Measurements from ENCODE around the gene SCLT1. TPM values are rescaled to one million over a fixed set of nuclear protein-coding genes. Genes with fewer than 3 reads are reported as not detected.

The SCLT1 gene
- total and polyA plus RNA-seq, 2 of the 13 experiments (the other 11 are each of a cell fraction or from before 2014, with no cell fraction given): 1.5 to 8.7 TPM

DNA sequence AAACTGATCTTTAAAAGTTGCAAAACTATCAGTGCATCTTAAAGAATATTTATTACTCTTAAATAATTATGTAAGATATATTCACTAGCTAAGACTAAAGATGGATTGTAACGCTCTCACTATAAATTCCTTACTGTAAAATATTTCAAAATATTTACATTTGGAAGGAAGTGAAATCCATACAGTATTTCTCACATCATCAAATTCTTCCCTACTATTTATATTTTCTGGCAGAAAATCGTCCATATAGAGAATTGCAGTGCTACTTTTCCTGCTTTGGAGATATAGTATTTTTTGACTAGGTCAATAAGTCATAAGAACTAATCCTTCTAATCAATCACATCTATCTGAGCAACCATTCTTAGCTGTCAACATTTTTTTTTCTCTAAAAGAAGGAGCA, 52.9 kb downstream of the SCLT1 start:
- intact Hi-C loops (cut with micrococcal nuclease; ENCODE audit: unreplicated experiment) (loop anchor here (5.0 kb wide), 1 partner anchor 52 kb away; the partner anchor contains the start of gene SCLT1), in situ Hi-C loops (cut with HindIII; ENCODE audit: extremely low pct_ligation_motif_present, low pct_unique_long_range_greater_than_20kb) (no loop called here)
- Histone ChIP-seq H3K27me3 (ENCODE audit: control insufficient read depth in 1 of 2, insufficient read depth in 2 of 2, low read length in 2 of 2) (no peaks in the 10 kb centered on the region), H2AFZ (ENCODE audit: low read length) (no peak overlapping the region), H3K79me2 (ENCODE audit: insufficient read depth, low read length) (no peaks in the 10 kb centered on the region), H3K9me3 (ENCODE audit: low read length) (no peaks in the 10 kb centered on the region), H3K27ac (ENCODE audit: extremely low read length, insufficient read depth, low read length) (no peak overlapping the region), H3K4me3 (replicated peaks in 1 of 3; ENCODE audit: insufficient read depth in 1 of 3, low read depth in 2 of 3, low read length in 3 of 3) (no peak overlapping the region), H3K4me1 (ENCODE audit: insufficient read depth, low read length) (no peaks in the 10 kb centered on the region), H3K36me3 (replicated peaks in 1 of 2; ENCODE audit: control insufficient read depth in 1 of 2, insufficient read depth in 2 of 2, low read length in 2 of 2) (no peaks in the 10 kb centered on the region), H3K4me2 (ENCODE audit: low read depth, low read length) (no peak overlapping the region), H4K20me1 (ENCODE audit: insufficient read depth, low read length) (no peaks in the 10 kb centered on the region), H3K9ac (ENCODE audit: insufficient read depth, low read depth, low read length) (no peak overlapping the region)
- ChIA-PET POLR2A (no interaction called here), CTCF (ENCODE audit: low intra/inter-chr PET ratio, low total read pairs) (no interaction called here)
- WGBS (ENCODE audit: low lambda C conversion rate): 75% methylated on average over 2 of the region's 2 CpGs
- TF ChIP-seq MLLT10 (CRISPR knock-in tag; IDR thresholded peaks at IDR 0.05): no peak
- no peak for TF ChIP-seq ZNF446 (CRISPR knock-in tag; IDR thresholded peaks at IDR 0.05)
- TF ChIP-seq, protein P1, sequence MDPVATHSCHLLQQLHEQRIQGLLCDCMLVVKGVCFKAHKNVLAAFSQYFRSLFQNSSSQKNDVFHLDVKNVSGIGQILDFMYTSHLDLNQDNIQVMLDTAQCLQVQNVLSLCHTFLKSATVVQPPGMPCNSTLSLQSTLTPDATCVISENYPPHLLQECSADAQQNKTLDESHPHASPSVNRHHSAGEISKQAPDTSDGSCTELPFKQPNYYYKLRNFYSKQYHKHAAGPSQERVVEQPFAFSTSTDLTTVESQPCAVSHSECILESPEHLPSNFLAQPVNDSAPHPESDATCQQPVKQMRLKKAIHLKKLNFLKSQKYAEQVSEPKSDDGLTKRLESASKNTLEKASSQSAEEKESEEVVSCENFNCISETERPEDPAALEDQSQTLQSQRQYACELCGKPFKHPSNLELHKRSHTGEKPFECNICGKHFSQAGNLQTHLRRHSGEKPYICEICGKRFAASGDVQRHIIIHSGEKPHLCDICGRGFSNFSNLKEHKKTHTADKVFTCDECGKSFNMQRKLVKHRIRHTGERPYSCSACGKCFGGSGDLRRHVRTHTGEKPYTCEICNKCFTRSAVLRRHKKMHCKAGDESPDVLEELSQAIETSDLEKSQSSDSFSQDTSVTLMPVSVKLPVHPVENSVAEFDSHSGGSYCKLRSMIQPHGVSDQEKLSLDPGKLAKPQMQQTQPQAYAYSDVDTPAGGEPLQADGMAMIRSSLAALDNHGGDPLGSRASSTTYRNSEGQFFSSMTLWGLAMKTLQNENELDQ (CRISPR knock-in tag; IDR thresholded peaks at IDR 0.05; ENCODE audit: borderline replicate concordance): no peak
- TF ChIP-seq ZNF775 (CRISPR knock-in tag; IDR thresholded peaks at IDR 0.05; ENCODE audit: borderline replicate concordance): no peak
- TF ChIP-seq, protein P2, sequence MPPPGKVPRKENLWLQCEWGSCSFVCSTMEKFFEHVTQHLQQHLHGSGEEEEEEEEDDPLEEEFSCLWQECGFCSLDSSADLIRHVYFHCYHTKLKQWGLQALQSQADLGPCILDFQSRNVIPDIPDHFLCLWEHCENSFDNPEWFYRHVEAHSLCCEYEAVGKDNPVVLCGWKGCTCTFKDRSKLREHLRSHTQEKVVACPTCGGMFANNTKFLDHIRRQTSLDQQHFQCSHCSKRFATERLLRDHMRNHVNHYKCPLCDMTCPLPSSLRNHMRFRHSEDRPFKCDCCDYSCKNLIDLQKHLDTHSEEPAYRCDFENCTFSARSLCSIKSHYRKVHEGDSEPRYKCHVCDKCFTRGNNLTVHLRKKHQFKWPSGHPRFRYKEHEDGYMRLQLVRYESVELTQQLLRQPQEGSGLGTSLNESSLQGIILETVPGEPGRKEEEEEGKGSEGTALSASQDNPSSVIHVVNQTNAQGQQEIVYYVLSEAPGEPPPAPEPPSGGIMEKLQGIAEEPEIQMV (CRISPR knock-in tag; IDR thresholded peaks at IDR 0.05; ENCODE audit: low read depth): no peak
- TF ChIP-seq ZNF350 (CRISPR knock-in tag; IDR thresholded peaks at IDR 0.05; ENCODE audit: borderline replicate concordance, low read depth): no peak
- no peak for TF ChIP-seq ZNF713 (CRISPR knock-in tag; IDR thresholded peaks at IDR 0.05)
- ATAC-seq (no peak), DNase-seq (ENCODE audit: low spot score) (no peak), FAIRE-seq (no peak)
- no TSS peak for BruUV-seq (replicated peaks)

Measured in HepG2 (cell line).